ENCODE data around the gene IRF2BP2. TPM values are rescaled to one million over a fixed set of nuclear protein-coding genes. Genes with fewer than 3 reads are reported as not detected.
A peak's percentile ranks its signal among the peaks of the same experiment; 100 is the strongest.
"Not testable (repeated sequence)": the region's sequence is repeated elsewhere in the genome, so short reads cannot be mapped to it uniquely, and the experiment has no call there.

Gene IRF2BP2
- total RNA-seq, 1 donor from 2014 or later: 80.3 TPM

DNA sequence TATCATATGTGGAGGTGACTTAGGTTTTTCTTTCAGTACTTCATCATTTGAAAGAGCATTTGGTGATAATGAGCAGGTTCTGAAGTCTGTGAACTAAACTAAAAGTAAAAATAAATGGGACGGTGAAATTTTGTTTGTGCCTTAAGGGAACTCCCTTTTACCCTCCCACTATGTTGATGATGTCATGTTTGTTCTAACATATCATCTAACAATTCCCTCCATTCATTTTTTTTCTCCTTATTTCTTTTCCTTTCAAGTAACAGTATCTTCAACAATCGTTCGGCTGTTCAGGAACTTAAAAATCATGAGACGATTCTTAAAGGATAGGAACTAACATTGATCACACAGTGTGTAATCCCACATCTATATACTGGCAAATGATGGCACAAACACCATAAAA, 30.0 kb upstream of the IRF2BP2 start:
- TF ChIP-seq, protein P1, sequence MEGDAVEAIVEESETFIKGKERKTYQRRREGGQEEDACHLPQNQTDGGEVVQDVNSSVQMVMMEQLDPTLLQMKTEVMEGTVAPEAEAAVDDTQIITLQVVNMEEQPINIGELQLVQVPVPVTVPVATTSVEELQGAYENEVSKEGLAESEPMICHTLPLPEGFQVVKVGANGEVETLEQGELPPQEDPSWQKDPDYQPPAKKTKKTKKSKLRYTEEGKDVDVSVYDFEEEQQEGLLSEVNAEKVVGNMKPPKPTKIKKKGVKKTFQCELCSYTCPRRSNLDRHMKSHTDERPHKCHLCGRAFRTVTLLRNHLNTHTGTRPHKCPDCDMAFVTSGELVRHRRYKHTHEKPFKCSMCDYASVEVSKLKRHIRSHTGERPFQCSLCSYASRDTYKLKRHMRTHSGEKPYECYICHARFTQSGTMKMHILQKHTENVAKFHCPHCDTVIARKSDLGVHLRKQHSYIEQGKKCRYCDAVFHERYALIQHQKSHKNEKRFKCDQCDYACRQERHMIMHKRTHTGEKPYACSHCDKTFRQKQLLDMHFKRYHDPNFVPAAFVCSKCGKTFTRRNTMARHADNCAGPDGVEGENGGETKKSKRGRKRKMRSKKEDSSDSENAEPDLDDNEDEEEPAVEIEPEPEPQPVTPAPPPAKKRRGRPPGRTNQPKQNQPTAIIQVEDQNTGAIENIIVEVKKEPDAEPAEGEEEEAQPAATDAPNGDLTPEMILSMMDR (IDR thresholded peaks at IDR 0.05; ENCODE audit: insufficient read depth, low read length, severe bottlenecking): no peak
- Histone ChIP-seq H3K4me3 (ENCODE audit: low read depth, low read length) (no peak overlapping the region), H3K27me3 (ENCODE audit: control insufficient read depth, insufficient read depth, low read length) (no peaks in the 10 kb centered on the region), H3K36me3 (ENCODE audit: control insufficient read depth, insufficient read depth, low read length) (no peaks in the 10 kb centered on the region)
- DNase-seq (ENCODE audit: low read depth) (no peak), FAIRE-seq (no peak)

DNA sequence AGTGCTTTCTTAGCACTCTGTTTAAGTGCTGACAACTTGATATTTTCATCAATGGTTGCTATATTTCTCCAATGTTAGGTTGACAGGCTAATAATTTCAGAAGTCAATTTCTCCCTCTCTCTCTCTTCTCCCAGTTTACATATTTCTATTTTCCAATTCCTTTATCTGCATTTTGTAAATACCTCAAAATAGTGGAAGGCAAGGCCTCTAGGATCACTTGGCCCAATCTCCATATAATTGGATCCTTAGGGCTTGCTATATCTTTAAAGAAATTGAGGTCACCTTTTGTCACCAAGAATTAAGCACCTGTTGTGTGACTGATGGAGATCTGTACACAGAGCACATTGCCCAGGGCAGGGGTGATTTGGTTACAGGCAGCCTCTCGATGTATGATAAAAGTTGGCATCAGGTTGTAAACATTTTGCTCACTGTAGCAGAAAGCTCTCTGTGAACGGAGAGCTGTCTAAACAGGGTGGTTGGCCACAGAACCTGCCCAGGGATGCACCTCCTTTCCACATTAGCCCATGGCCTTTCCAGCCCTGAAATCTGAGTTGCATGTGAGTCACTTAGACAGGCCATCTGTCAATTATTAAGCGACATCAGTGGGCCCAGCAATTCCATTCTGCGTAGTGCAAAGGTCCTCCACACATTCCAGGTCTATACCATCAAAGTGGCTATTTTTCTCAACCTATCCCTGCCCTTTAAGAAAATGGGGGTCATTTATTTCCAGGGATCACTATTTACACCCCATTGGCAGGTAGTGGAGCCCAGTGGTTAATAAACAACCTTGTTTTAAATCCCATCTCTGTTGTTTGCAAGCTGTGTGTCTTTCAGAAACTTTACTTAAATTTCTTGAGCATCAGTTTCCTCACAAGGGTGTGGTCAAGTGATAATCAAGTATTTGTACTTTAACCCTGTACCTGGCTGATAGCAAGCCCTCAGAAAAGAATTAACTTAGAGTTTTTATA, 29.1 kb upstream of the IRF2BP2 start:
- FAIRE-seq (no peak), DNase-seq (ENCODE audit: low read depth) (peak; percentile 65)
- Histone ChIP-seq H3K36me3 (ENCODE audit: control insufficient read depth, insufficient read depth, low read length) (no peaks in the 10 kb centered on the region), H3K27me3 (ENCODE audit: control insufficient read depth, insufficient read depth, low read length) (no peaks in the 10 kb centered on the region), H3K4me3 (ENCODE audit: low read depth, low read length) (no peak overlapping the region)
- TF ChIP-seq, protein P1 (IDR thresholded peaks at IDR 0.05; ENCODE audit: insufficient read depth, low read length, severe bottlenecking): no peak

DNA sequence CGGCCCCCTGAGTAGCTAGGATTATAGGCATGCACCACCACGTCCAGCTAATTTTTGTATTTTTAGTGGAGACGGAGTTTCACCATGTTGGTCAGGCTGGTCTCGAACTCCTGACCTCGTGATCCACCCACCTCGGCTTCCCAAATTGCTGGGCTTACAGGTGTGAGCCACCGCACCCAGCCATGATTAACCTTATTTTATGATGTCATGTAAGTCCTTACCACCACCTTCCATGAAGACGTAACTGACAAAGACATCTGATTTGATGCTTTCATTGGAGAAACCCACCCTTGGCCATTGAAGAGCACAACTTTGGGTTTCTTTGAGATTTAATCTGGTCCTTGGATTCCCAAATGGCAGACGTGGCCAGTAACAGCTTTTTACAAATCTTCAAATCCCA, 24.9 kb upstream of the IRF2BP2 start:
- not testable (repeated sequence) for H3K4me3 ChIP-seq (ENCODE audit: low read depth, low read length)

DNA sequence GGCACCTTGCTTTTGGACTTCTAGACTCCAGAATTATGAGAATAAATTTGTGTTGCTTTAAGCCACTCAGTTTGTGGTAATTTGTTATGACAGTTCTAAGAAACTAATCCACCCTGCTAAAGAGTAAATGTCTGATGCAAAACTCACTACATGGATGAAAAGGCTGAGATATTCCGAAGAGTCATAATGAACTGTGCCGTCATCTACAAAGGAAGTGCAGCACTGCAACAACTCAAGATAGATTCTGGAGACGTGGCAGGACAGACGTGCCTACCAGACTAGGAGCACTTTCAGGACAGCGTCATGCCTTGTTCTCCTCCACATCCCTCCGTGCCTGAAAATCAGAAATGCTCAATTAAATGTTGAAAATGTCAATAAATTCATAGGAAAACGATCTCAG, 24.4 kb upstream of the IRF2BP2 start:
- TF ChIP-seq, protein P1 (IDR thresholded peaks at IDR 0.05; ENCODE audit: insufficient read depth, low read length, severe bottlenecking): no peak
- H3K36me3 ChIP-seq (ENCODE audit: control insufficient read depth, insufficient read depth, low read length): no peaks in the 10 kb centered on the region
- FAIRE-seq (no peak), DNase-seq (ENCODE audit: low read depth) (no peak)
- H3K4me3 ChIP-seq (ENCODE audit: low read depth, low read length): no peak overlapping the region
- no peaks in the 10 kb centered on the region for H3K27me3 ChIP-seq (ENCODE audit: control insufficient read depth, insufficient read depth, low read length)

More for the DNA sequence above, 24.9 kb upstream of the IRF2BP2 start:
- not testable (repeated sequence) for DNase-seq (ENCODE audit: low read depth); H3K36me3 ChIP-seq (ENCODE audit: control insufficient read depth, insufficient read depth, low read length); H3K27me3 ChIP-seq (ENCODE audit: control insufficient read depth, insufficient read depth, low read length); FAIRE-seq

DNA sequence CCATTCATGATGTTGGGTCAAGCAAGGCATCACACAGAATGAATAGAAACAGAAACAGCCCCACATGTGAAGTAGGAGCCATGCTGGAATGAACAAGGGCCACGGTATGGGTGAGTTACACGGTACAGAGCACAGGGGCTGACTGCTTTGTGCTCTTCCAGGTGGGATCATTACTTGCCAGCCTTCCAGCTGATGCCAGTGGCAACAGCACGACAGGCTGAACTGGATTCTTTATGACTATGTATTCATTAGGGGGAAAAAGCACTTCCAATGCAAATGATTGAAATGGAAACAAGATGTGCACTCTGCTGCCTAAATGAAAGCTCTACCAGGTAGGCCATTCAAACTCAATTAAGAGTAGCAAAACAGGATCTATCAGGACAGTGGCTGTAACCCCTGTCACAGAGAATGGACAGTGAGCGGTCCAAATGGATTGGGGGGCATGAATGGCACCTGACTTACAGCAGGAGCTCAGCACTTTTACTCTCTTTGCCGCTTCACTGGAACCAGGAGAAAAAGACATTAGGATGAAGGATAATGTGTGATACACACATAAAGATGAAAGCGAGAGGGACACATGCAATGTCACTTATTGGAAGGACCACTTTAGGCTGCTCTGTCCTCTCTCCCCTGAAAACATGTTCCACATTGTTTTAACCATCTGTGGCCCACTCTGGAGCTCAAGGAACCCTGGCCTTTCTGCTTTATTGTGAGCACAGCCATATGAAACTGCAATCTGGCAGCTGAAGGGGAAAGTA, 23.4 kb upstream of the IRF2BP2 start:
- no peaks in the 10 kb centered on the region for H3K27me3 ChIP-seq (ENCODE audit: control insufficient read depth, insufficient read depth, low read length)
- TF ChIP-seq, protein P1 (IDR thresholded peaks at IDR 0.05; ENCODE audit: insufficient read depth, low read length, severe bottlenecking): no peak
- no peaks in the 10 kb centered on the region for H3K36me3 ChIP-seq (ENCODE audit: control insufficient read depth, insufficient read depth, low read length)
- H3K4me3 ChIP-seq (ENCODE audit: low read depth, low read length): no peak overlapping the region
- DNase-seq (ENCODE audit: low read depth) (no peak), FAIRE-seq (no peak)

DNA sequence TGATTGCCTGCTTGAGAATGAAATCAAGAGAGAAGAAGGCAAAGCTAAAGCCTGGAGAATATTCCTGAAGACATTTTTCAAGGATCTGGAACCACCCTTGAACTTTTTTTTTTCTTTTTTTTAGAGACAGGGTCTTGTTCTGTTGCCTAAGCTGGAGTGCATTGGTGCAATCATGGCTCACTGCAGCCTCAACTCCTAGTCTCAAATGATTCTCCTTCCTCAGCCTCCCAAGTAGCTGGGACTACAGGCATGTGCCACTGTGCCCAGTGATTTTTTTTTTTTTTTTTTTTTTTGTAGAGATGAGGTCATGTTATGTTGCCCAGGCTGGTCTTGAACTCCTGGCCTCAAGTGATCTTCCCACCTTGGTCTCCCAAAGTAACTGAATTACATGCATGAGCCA, 22.2 kb upstream of the IRF2BP2 start:
- TF ChIP-seq, protein P1 (IDR thresholded peaks at IDR 0.05; ENCODE audit: insufficient read depth, low read length, severe bottlenecking): no peak
- DNase-seq (ENCODE audit: low read depth) (no peak), FAIRE-seq (no peak)
- H3K36me3 ChIP-seq (ENCODE audit: control insufficient read depth, insufficient read depth, low read length): no peaks in the 10 kb centered on the region
- H3K4me3 ChIP-seq (ENCODE audit: low read depth, low read length): no peak overlapping the region
- H3K27me3 ChIP-seq (ENCODE audit: control insufficient read depth, insufficient read depth, low read length): no peaks in the 10 kb centered on the region

Measured in bronchial epithelial cell (primary cell).